ELR (cell line): Measurements from ENCODE around the gene SRPRA.
"Not testable (repeated sequence)": the region's sequence is repeated elsewhere in the genome, so short reads cannot be mapped to it uniquely, and the experiment has no call there.

Experiments
- DNase-seq: peaks from one replicate; pipeline ENCODE4 v3.0.0-alpha.2; 2015; ENCODE audit warnings: low read depth

The SRPRA gene, protein sequence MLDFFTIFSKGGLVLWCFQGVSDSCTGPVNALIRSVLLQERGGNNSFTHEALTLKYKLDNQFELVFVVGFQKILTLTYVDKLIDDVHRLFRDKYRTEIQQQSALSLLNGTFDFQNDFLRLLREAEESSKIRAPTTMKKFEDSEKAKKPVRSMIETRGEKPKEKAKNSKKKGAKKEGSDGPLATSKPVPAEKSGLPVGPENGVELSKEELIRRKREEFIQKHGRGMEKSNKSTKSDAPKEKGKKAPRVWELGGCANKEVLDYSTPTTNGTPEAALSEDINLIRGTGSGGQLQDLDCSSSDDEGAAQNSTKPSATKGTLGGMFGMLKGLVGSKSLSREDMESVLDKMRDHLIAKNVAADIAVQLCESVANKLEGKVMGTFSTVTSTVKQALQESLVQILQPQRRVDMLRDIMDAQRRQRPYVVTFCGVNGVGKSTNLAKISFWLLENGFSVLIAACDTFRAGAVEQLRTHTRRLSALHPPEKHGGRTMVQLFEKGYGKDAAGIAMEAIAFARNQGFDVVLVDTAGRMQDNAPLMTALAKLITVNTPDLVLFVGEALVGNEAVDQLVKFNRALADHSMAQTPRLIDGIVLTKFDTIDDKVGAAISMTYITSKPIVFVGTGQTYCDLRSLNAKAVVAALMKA

DNA sequence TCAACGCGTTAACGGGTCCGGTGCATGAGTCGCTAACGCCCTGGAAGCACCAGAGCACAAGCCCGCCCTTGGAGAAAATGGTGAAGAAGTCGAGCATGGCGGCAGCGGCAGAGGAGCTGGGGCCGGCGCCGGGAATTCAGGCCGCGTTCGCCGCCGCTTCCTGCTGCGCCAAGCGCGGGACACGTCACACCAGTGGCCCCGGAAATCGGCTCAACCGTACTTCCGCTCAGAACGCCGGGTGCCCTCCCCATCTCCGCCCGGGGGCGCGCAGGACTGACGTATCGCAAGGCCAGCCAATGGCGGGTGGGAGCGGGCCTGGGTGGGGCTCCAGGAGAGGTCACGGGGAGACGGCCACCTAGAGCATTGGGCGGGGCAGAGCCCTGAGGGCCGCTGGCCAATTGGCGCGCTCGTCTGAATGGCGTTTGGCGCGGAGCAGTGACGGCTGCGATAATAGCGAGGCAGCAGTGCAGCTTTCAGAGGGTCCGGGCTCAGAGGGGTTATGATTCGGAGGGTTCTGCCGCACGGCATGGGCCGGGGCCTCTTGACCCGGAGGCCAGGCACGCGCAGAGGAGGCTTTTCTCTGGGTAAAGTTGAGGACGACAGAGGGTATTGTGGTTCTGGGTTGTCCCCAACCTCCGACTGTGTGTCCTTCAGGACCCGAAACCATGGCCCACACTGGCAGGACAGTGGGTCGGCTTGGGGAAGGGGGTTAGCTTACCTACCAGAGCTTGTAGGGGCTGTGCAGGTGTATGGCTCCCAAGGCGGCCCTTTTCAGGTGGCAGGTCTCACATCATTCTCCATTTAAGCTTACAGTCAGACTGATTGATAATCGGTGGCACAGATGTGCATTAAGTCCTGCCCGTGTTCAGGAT lies at the start of gene SRPRA, which contains the start of gene FOXRED1:
TSS of gene SRPRA (minus strand) at position 188 of the 872 bp plus-strand sequence. CDS start at position 97, 91 bp downstream.
TSS of gene FOXRED1 (plus strand) at position 447 of the 872 bp plus-strand sequence. CDS start at position 500, 53 bp downstream.
- peak; percentile 99 for DNase-seq

GRCh38 chr11:126317756-126318573 lies 49.3 kb upstream of the SRPRA start:
- peak; percentile 58 for DNase-seq

DNA sequence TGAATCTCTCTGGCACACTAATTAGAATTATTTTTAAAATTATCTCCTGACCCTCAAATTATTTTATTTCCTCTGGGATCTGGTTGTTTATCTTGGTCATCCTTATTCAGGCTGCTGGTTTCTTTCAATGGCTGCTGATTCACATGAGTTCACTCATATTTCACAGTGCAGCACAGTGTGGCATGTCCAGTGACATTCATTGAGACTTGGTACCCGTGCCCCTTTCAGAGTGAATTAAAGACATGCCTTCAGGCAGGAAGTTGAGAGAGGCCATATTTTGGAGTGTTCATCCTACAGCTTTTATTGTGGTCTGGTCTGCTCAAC lies 48.7 kb upstream of the SRPRA start:
- no peak for DNase-seq

DNA sequence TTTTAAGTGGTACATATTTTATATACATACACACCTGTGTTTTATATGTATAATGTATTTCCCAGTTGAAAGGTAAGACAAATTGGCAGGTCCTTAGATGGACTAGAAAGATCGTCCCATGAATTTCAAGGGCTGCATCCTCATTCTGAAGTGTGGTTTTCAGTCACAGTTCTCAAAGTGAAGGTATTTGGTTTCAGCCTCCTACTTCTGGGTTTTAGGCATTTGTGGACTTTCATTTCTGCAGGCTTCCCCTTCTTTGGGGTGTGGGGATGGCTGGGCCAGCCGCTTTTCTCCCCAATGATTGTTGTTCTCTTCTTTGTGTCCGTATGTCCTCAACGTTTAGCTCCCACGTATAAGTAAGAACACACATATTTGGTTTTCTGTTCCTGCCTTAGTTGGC lies 45.1 kb upstream of the SRPRA start:
- no peak for DNase-seq

DNA sequence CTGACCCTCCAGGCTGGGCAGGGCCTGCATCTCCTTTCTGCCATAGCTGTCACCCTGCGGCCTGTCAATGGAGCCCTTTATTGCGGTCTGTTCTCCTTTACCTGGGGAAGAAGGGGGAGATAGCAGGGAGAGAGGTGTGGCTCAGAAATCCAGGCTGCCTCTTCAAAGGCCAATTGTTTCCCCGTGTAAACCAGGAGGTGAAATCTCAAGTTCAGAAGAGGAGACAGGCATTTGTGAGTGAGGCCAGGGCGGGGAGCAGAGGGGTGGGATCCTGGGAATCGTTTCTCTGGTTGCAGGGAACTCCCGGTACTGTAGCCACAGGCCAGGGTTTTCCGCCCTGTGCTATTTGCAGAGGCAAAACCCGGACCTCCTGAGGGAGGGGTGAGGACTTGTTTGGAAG lies 44.3 kb upstream of the SRPRA start:
- DNase-seq, result no peak

- DNase-seq, result no peak
Observed at GRCh38 chr11:126311401-126312291, 43.0 kb upstream of the SRPRA start.

DNA sequence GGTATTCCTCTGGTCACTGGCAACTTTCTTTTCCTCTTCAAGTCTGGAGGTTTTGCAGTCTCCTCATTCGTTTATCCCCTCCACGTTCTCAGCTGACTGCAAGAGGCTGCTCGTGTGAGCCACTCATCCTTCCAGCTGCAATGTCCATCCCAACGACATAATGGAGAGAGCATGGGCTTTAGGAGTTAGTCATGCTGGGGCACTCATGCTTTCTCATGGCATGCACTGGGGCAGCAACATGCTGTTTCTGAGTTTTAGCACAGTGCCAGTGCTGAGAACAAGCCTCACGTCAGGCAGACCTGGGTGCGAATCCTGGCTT lies 42.3 kb upstream of the SRPRA start:
- DNase-seq, result no peak

- peak; percentile 79 for DNase-seq
Observed at GRCh38 chr11:126310200-126310991, 41.7 kb upstream of the SRPRA start.

GRCh38 chr11:126308771-126309170 lies 40.1 kb upstream of the SRPRA start:
- not testable (repeated sequence) for DNase-seq

DNA sequence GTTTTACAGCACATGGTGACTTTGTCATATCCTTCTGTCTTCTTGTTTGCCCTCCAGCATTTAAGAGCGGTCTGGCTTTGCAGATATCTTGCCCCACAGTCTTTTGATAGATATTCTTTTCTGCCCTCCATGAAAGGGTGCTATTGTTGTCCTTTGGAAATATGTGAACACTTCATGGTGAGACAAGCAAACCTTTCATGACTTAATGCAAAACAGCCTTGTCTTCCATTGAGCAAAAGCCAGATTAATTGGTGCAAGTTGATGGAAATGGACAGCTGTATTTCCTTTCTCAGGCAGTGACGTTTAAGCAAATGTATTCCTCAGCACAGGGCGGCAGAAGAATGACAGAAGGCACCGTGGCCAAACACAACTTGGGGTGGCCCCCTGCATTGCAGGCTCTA lies 39.6 kb upstream of the SRPRA start:
- peak; percentile 40 for DNase-seq

- DNase-seq, result peak; percentile 74
Observed at GRCh38 chr11:126307706-126308105, 39.0 kb upstream of the SRPRA start.

- no peak for DNase-seq
Observed at GRCh38 chr11:126305699-126306098, 37.0 kb upstream of the SRPRA start.

DNA sequence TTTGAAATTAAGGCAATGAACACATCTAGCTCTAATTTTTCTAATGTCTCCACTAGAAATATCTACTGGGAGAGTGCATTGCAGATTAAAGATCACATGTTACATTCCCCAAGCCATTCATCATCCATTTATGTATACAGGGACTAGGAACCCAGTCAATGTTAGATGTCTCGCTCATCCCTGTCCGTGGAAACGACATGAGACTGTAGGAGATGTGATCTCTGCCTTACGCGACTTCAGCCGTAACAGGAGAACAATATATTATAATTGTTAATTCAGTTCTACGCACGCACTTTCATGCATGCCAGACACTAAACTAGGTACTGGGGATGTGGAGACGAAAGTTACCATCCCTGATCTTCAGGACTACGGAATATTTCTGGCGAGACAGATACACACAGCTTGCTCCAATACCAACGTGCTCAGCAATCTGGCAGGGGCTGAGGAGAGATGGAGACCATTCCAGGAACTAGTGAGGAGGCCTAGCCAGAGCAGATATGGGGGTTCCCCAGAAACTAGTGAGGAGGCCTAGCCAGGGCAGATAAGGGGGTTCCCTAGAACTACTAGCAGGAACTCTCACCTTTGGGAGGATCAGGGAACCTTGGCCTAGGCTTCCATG lies 35.9 kb upstream of the SRPRA start:
- DNase-seq, result no peak

DNA sequence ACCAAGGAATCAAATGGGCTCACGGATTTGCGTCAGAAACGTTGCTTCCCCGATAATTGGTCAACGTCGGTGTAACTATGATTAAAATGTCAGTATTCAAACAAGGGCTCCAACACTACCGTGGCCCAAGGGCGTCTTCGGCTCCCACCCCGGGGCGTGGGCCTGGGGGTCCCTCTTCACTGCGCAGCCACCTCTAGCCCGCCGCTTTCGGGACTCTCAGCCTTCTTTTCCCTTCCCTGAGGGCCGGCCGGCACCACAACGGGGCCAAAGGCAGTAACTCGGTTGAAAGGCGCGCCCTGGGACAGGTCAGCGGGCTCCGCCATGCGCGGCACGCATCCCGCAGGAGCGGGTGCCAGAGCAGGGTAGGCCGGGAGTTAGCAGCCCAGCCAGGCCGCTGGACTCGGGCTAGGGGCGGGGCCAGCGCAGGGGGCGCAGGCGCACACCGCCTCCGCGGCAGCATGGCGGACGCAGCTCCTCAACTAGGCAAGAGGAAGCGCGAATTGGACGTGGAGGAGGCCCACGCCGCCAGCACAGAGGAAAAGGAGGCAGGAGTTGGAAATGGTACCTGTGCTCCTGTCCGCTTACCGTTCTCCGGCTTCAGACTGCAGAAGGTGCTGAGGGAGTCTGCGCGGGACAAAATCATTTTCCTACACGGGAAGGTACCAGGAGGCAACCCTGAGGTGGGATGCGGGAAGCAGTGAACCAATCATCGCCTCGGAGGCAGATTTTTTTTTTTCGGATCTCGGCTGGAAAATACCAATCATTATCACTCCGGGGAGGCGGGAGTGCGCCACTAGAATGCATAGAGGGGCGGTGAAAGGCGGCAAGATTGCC lies 35.1 kb upstream of the SRPRA start, which contains the start of gene DCPS:
TSS of gene DCPS (plus strand) at position 438 of the 834 bp plus-strand sequence. CDS start at position 459, 21 bp downstream.
- DNase-seq, result peak; percentile 90

DNA sequence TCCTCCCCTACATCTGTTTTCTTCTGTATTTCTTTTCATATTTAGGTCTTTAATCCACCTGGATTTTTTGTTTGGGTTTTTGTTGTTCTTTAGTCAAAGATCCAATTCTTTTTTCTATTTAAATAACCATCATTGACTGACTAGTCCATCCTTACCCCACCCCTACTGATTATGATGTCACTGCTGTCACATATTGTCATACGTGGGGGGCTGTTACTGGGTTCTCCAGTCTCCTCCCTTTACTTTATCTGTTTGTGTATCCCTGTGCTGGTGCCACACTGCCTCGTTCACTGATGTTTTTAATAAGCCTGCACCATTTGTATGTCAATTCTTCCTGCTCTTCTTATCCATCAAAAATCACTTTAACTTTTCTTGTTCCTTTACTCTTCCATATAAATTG lies 28.3 kb upstream of the SRPRA start:
- DNase-seq, result no peak

DNA sequence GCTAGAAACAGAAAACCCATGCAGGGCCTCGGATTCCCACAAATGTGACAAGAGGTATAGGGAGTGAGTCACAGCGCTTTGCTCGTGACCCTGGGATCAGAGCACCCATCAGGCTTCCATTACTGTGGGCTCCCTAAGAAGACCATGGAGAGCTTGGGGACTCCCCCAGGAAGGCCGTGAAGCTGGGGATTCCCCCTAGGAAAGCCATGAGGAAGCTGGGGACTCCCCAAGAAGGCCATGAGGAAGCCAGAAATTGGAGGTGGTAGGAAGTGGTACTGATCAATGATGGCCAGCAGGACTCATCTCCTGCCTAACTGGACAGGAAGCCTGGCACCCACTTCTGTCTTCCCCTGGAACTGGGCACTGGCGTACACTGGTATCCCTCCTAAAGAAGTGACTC lies 25.0 kb upstream of the SRPRA start:
- DNase-seq, result no peak

- DNase-seq, result no peak
Observed at GRCh38 chr11:126290887-126291286, 22.2 kb upstream of the SRPRA start.

GRCh38 chr11:126288237-126288636 lies 19.5 kb upstream of the SRPRA start:
- no peak for DNase-seq
